Neural progenitor cell (in vitro differentiated cells): ENCODE measurements around the gene SLC36A2. TPM values are rescaled to one million over a fixed set of nuclear protein-coding genes. Genes with fewer than 3 reads are reported as not detected.
A peak's percentile ranks its signal among the peaks of the same experiment; 100 is the strongest.

ENCODE experiments used
- DNase-seq: peaks from one replicate; pipeline ENCODE4 v3.0.0-alpha.2; 2016; ENCODE audit warnings: low spot score
- H2AFZ ChIP-seq: fragments of 200-600 bp; sonication (generic); replicated peaks from 2 replicates; pipeline ENCODE4 v1.6.1; 2016; ENCODE audit warnings: antibody characterized with exemption
- H3F3A ChIP-seq: fragments of 200-600 bp; sonication (generic); 2 replicates; pipeline ENCODE4 v1.6.1; 2016; ENCODE audit warnings: antibody characterized with exemption, low read depth
- H3K27ac ChIP-seq: fragments of 200-600 bp; sonication (generic); 2 replicates; pipeline ENCODE4 v1.5.1; 2016; ENCODE audit warnings: mild to moderate bottlenecking
- H3K27me3 ChIP-seq: fragments of 200-600 bp; sonication (generic); 2 replicates; pipeline ENCODE4 v1.6.1; 2016; ENCODE audit warnings: mild to moderate bottlenecking, moderate library complexity
- H3K36me3 ChIP-seq: fragments of 200-600 bp; sonication (generic); 2 replicates; pipeline ENCODE4 v1.5.1; 2016
- H3K4me1 ChIP-seq: fragments of 200-600 bp; sonication (generic); 2 replicates; pipeline ENCODE4 v1.6.1; 2016; ENCODE audit warnings: mixed run types
- H3K4me2 ChIP-seq: fragments of 200-600 bp; sonication (generic); 2 replicates; pipeline ENCODE4 v1.6.1; 2016
- H3K4me3 ChIP-seq: fragments of 200-600 bp; sonication (generic); 2 replicates; pipeline ENCODE4 v1.5.1; 2016
- H3K79me2 ChIP-seq: fragments of 200-600 bp; sonication (generic); 2 replicates; pipeline ENCODE4 v1.6.1; 2016; ENCODE audit warnings: low read depth
- H3K9ac ChIP-seq: fragments of 200-600 bp; sonication (generic); 2 replicates; pipeline ENCODE4 v1.6.1; 2016
- H3K9me3 ChIP-seq: fragments of 200-600 bp; sonication (generic); 2 replicates; pipeline ENCODE4 v1.5.1; 2016; ENCODE audit warnings: low read depth
- H4K20me1 ChIP-seq: fragments of 200-600 bp; sonication (generic); 2 replicates; pipeline ENCODE4 v1.6.1; 2016; ENCODE audit warnings: low read depth
- H3K27ac Mint-ChIP-seq: 3 replicates; pipeline ENCODE4 v1.8.0; 2021; ENCODE audit warnings: mixed read lengths
- H3K27me3 Mint-ChIP-seq: 2 replicates; pipeline ENCODE4 v1.8.0; 2022; ENCODE audit warnings: low read depth, mild to moderate bottlenecking, inconsistent platforms, moderate library complexity, mixed read lengths; ENCODE audit not compliant: insufficient read depth
- H3K36me3 Mint-ChIP-seq: 3 replicates; pipeline ENCODE4 v1.8.0; 2021; ENCODE audit warnings: mixed read lengths
- H3K4me1 Mint-ChIP-seq: 3 replicates; pipeline ENCODE4 v1.8.0; 2021; ENCODE audit warnings: mixed read lengths
- H3K4me3 Mint-ChIP-seq: 3 replicates; pipeline ENCODE4 v1.8.0; 2021; ENCODE audit warnings: mild to moderate bottlenecking, moderate library complexity, mixed read lengths
- H3K9me3 Mint-ChIP-seq: 3 replicates; pipeline ENCODE4 v1.8.0; 2020; ENCODE audit warnings: mixed read lengths
- CTCF ChIP-seq: fragments of 200-600 bp; sonication (generic); IDR thresholded peaks from 2 replicates; pipeline ENCODE4 v1.5.1; 2017; ENCODE audit warnings: antibody characterized with exemption, mild to moderate bottlenecking
- EZH2 ChIP-seq: fragments of 200-600 bp; sonication (generic); IDR thresholded peaks from 2 replicates; pipeline ENCODE4 v1.6.1; 2017; ENCODE audit warnings: antibody characterized with exemption, mild to moderate bottlenecking, moderate library complexity
- EZH2phosphoT487 ChIP-seq: fragments of 200-600 bp; sonication (generic); IDR thresholded peaks from 2 replicates; pipeline ENCODE4 v1.6.1; 2017; ENCODE audit warnings: antibody characterized with exemption
- total RNA-seq: library from RNA; depleted of rRNA; stranded (reverse); fragments of >200 nt; gene quantifications from 2 replicates; pipeline ENCODE4 v1.2.3, GENCODE V29; 2015; ENCODE audit warnings: low replicate concordance

SLC36A2 gene
- total RNA-seq, 1 donor from 2014 or later = not detected

- Mint-ChIP-seq H3K4me1 (peaks cover 13% of the 10 kb centered on the region), H3K9me3 (peaks cover 3% of the 10 kb centered on the region), H3K4me3 (no peak overlapping the region), H3K27ac (no peak overlapping the region), H3K36me3 (no peaks in the 10 kb centered on the region), H3K27me3 (no peaks in the 10 kb centered on the region)
- Histone ChIP-seq H3K27ac (no peak overlapping the region), H3K9me3 (no peaks in the 10 kb centered on the region), H3F3A (no peaks in the 10 kb centered on the region), H3K9ac (no peak overlapping the region), H2AFZ (no peak overlapping the region), H4K20me1 (no peaks in the 10 kb centered on the region), H3K36me3 (no peaks in the 10 kb centered on the region), H3K4me2 (no peak overlapping the region), H3K4me3 (no peak overlapping the region), H3K79me2 (no peaks in the 10 kb centered on the region), H3K4me1 (peaks cover 4% of the 10 kb centered on the region), H3K27me3 (no peaks in the 10 kb centered on the region)
- no peak for TF ChIP-seq EZH2
- no peak for TF ChIP-seq CTCF
- no peak for TF ChIP-seq EZH2phosphoT487
- DNase-seq = no peak
These were observed 29.5 kb downstream of the SLC36A2 start for GRCh38 chr5:151317871-151318270.

- Histone ChIP-seq H3K9ac (no peak overlapping the region), H2AFZ (peak overlapping the region; percentile 27), H3K9me3 (no peaks in the 10 kb centered on the region), H3K27ac (no peak overlapping the region), H3K4me3 (no peak overlapping the region), H3K27me3 (no peaks in the 10 kb centered on the region), H3K79me2 (no peaks in the 10 kb centered on the region), H3F3A (no peaks in the 10 kb centered on the region), H3K4me2 (no peak overlapping the region), H3K4me1 (no peaks in the 10 kb centered on the region), H3K36me3 (no peaks in the 10 kb centered on the region), H4K20me1 (no peaks in the 10 kb centered on the region)
- DNase-seq = peak; percentile 78
- Mint-ChIP-seq H3K27me3 (no peaks in the 10 kb centered on the region), H3K9me3 (peaks cover 6% of the 10 kb centered on the region), H3K36me3 (peaks cover 2% of the 10 kb centered on the region), H3K4me1 (peaks cover 2% of the 10 kb centered on the region), H3K27ac (no peak overlapping the region), H3K4me3 (no peak overlapping the region)
- TF ChIP-seq EZH2phosphoT487 (no peak), CTCF (peak; percentile 98)
These were observed 31.3 kb downstream of the SLC36A2 start for GRCh38 chr5:151315998-151316597.

- no peak overlapping the region for H3K4me3 Mint-ChIP-seq
- H3K9me3 ChIP-seq = no peaks in the 10 kb centered on the region
These were observed 34.0 kb downstream of the SLC36A2 start for GRCh38 chr5:151313357-151313756.

More at GRCh38 chr5:151313357-151313756, 34.0 kb downstream of the SLC36A2 start:
- Histone ChIP-seq H3K36me3 (no peaks in the 10 kb centered on the region), H3F3A (no peaks in the 10 kb centered on the region), H3K79me2 (no peaks in the 10 kb centered on the region), H3K4me2 (no peak overlapping the region), H3K27ac (no peak overlapping the region), H3K4me1 (no peaks in the 10 kb centered on the region), H3K9ac (no peak overlapping the region), H3K27me3 (no peaks in the 10 kb centered on the region), H3K4me3 (no peak overlapping the region), H2AFZ (no peak overlapping the region), H4K20me1 (no peaks in the 10 kb centered on the region)
- Mint-ChIP-seq H3K27me3 (peaks cover 5% of the 10 kb centered on the region), H3K36me3 (peaks cover 5% of the 10 kb centered on the region), H3K9me3 (peaks cover 15% of the 10 kb centered on the region), H3K4me1 (peaks cover 2% of the 10 kb centered on the region), H3K27ac (no peak overlapping the region)
- TF ChIP-seq CTCF = no peak
- TF ChIP-seq EZH2phosphoT487 = no peak
- no peak for DNase-seq
